CD4-positive, alpha-beta T cell treated with Interleukin-15 for 1 hour (primary cell): ENCODE measurements around the gene SLAMF1.

Source experiments
- DNase-seq: peaks from one replicate; pipeline ENCODE4 v3.0.0-alpha.2; 2020

SLAMF1 gene

GRCh38 chr1:160558660-160559380 is 88.0 kb downstream of the SLAMF1 start:
- DNase-seq = no peak
